NCI-H2196 (cell line): ENCODE data around the gene ARHGAP45.
A peak's percentile ranks its signal among the peaks of the same experiment; 100 is the strongest.

ENCODE experiments used
- DNase-seq: peaks from one replicate; lab custom pipeline; 2025; ENCODE audit not compliant: unreplicated experiment; lab: John Stamatoyannopoulos, UW

The ARHGAP45 gene

GRCh38 chr19:1103132-1103707 is 36.3 kb downstream of the ARHGAP45 start:
- no peak for DNase-seq

- DNase-seq, result peak; percentile 99
Measured at GRCh38 chr19:1103708-1104310, 36.8 kb downstream of the ARHGAP45 start, which contains the start of gene GPX4. Gene GPX4, plus strand, starts transcription at chr19:1103994. Its CDS starts 50 bp downstream, at chr19:1104044.

GRCh38 chr19:1104311-1105007 is 37.5 kb downstream of the ARHGAP45 start:
- DNase-seq, result peak; percentile 78

GRCh38 chr19:1105008-1105872 is 38.3 kb downstream of the ARHGAP45 start:
- DNase-seq, result no peak

- DNase-seq, result no peak
Measured at GRCh38 chr19:1105873-1106840, 39.2 kb downstream of the ARHGAP45 start.

GRCh38 chr19:1106841-1107660 is 40.1 kb downstream of the ARHGAP45 start:
- DNase-seq, result no peak

- DNase-seq, result no peak
Measured at GRCh38 chr19:1107661-1108261, 40.8 kb downstream of the ARHGAP45 start.

- no peak for DNase-seq
Measured at GRCh38 chr19:1108291-1109031, 41.5 kb downstream of the ARHGAP45 start.

- no peak for DNase-seq
Measured at GRCh38 chr19:1109032-1109551, 42.1 kb downstream of the ARHGAP45 start.

- no peak for DNase-seq
Measured at GRCh38 chr19:1109697-1110671, 43.0 kb downstream of the ARHGAP45 start.

- DNase-seq, result no peak
Measured at GRCh38 chr19:1110809-1111640, 44.1 kb downstream of the ARHGAP45 start.

- DNase-seq, result no peak
Measured at GRCh38 chr19:1111641-1112267, 44.8 kb downstream of the ARHGAP45 start.

GRCh38 chr19:1112268-1113029 is 45.5 kb downstream of the ARHGAP45 start:
- DNase-seq, result no peak

GRCh38 chr19:1113030-1113985 is 46.3 kb downstream of the ARHGAP45 start:
- DNase-seq, result peak; percentile 93
